ENCODE measurements around the gene MGAT4B. TPM values are rescaled to one million over a fixed set of nuclear protein-coding genes. Genes with fewer than 3 reads are reported as not detected.
A peak's percentile ranks its signal among the peaks of the same experiment; 100 is the strongest.

The MGAT4B gene
- total RNA-seq, 1 donor, result 83.8 TPM

GRCh38 chr5:179820483-179821297 is 14.0 kb upstream of the MGAT4B start, which contains the start of gene SQSTM1:
TSS of gene SQSTM1 (plus strand) at chr5:179820905. CDS start at chr5:179820937, 32 bp downstream.
- H3K4me3 ChIP-seq (ENCODE audit: low read depth, low read length), result peak within 1 kb of the TSS; percentile 91
- TF ChIP-seq CTCF (IDR thresholded peaks at IDR 0.05; ENCODE audit: insufficient read depth, low read depth, low read length), result no peak
- DNase-seq (ENCODE audit: low read depth), result peak; percentile 82

GRCh38 chr5:179820127-179820482 is 13.4 kb upstream of the MGAT4B start:
- no peak for TF ChIP-seq CTCF (IDR thresholded peaks at IDR 0.05; ENCODE audit: insufficient read depth, low read depth, low read length)
- no peak for DNase-seq (ENCODE audit: low read depth)
- H3K4me3 ChIP-seq (ENCODE audit: low read depth, low read length), result peak overlapping the region; percentile 91

GRCh38 chr5:179819296-179820126 is 12.8 kb upstream of the MGAT4B start:
- no peak overlapping the region for H3K4me3 ChIP-seq (ENCODE audit: low read depth, low read length)
- peak; percentile 83 for DNase-seq (ENCODE audit: low read depth)
- TF ChIP-seq CTCF (IDR thresholded peaks at IDR 0.05; ENCODE audit: insufficient read depth, low read depth, low read length), result no peak

- TF ChIP-seq CTCF (IDR thresholded peaks at IDR 0.05; ENCODE audit: insufficient read depth, low read depth, low read length), result no peak
- DNase-seq (ENCODE audit: low read depth), result peak; percentile 98
- peak overlapping the region; percentile 24 for H3K4me3 ChIP-seq (ENCODE audit: low read depth, low read length)
Observed at GRCh38 chr5:179818746-179819295, 12.2 kb upstream of the MGAT4B start.

- peak overlapping the region; percentile 24 for H3K4me3 ChIP-seq (ENCODE audit: low read depth, low read length)
- no peak for TF ChIP-seq CTCF (IDR thresholded peaks at IDR 0.05; ENCODE audit: insufficient read depth, low read depth, low read length)
- no peak for DNase-seq (ENCODE audit: low read depth)
Observed at GRCh38 chr5:179817890-179818745, 11.5 kb upstream of the MGAT4B start.

- no peak for TF ChIP-seq CTCF (IDR thresholded peaks at IDR 0.05; ENCODE audit: insufficient read depth, low read depth, low read length)
- no peak for DNase-seq (ENCODE audit: low read depth)
- peak overlapping the region; percentile 47 for H3K4me3 ChIP-seq (ENCODE audit: low read depth, low read length)
Observed at GRCh38 chr5:179817470-179817840, 10.8 kb upstream of the MGAT4B start.

Measured in fibroblast of villous mesenchyme (primary cell).